Measurements from ENCODE around the gene MTFR1L. TPM values are rescaled to one million over a fixed set of nuclear protein-coding genes. Genes with fewer than 3 reads are reported as not detected.

The MTFR1L gene
- total RNA-seq, 1 donor from 2014 or later, result 15.0 TPM

DNA sequence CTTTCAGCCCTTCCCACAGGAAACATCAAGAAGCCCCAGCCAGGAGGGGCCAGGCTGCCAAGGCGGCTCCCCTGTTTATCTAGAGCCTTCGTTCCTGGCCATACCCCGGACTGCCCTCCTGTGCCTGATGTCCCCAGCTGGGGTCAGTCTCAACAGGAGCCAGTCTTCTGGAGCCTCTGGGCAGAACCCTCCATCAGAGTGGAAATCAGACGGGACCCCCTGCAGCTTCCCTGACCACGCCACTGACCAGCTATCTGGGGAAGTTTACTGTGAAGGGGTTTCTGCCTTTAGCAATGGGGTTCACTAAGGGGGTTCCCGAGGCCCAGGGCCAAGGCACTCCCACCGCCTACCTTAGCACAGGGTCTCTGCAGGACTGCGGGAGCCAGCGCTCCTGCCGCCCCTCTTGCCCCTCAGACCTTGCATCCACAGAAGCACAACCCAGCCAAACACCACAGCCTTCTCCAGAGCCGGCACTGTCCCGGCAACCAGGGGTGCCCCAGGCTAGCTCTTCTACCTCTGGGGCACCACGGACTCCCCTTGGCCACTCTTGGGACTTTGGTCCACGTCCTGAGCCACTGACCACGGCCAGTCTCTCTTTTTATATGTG is 3.5 kb upstream of the MTFR1L start:
- DNase-seq (ENCODE audit: low read depth) (no peak), FAIRE-seq (no peak)
- no peak overlapping the region for H3K4me3 ChIP-seq (ENCODE audit: low read depth, low read length)
- TF ChIP-seq, protein P1, sequence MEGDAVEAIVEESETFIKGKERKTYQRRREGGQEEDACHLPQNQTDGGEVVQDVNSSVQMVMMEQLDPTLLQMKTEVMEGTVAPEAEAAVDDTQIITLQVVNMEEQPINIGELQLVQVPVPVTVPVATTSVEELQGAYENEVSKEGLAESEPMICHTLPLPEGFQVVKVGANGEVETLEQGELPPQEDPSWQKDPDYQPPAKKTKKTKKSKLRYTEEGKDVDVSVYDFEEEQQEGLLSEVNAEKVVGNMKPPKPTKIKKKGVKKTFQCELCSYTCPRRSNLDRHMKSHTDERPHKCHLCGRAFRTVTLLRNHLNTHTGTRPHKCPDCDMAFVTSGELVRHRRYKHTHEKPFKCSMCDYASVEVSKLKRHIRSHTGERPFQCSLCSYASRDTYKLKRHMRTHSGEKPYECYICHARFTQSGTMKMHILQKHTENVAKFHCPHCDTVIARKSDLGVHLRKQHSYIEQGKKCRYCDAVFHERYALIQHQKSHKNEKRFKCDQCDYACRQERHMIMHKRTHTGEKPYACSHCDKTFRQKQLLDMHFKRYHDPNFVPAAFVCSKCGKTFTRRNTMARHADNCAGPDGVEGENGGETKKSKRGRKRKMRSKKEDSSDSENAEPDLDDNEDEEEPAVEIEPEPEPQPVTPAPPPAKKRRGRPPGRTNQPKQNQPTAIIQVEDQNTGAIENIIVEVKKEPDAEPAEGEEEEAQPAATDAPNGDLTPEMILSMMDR (IDR thresholded peaks at IDR 0.05; ENCODE audit: insufficient read depth, low read length, severe bottlenecking), result no peak
- no peaks in the 10 kb centered on the region for H3K27me3 ChIP-seq (ENCODE audit: control insufficient read depth, insufficient read depth, low read length)
- peaks cover 14% of the 10 kb centered on the region for H3K36me3 ChIP-seq (ENCODE audit: control insufficient read depth, insufficient read depth, low read length)

DNA sequence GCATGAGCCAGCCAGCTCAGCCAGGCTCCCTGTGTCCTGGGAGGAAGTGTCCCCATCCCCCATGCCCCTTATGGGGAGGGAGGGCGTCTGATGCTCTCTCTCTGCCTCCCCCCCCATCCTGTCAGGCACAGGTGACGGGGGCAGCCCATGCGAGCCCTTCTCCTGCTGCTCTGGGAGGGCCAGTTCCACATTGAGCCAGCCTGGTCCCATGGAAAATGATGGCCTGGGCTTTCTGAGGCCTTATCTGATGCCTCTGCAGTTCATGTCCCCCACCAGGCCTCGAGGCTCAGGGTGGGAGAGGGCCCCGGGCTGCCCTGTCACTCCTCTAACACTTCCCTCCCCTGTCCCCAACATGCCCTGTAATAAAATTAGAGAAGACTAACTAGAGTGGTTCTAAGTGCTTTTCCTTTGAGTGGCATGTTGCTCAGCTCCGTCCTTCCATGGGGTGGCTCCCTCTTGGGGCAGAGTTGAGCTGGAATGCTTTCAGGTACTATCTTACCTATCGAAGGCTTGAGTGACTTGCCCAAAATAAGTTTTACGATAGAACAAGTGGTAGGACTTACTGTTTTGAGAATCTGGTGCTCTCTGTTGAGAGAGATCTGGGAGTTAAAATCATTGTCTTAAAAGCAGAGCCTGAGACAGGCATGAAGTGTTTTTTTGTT is 1.8 kb upstream of the MTFR1L start:
- TF ChIP-seq, protein P1 (IDR thresholded peaks at IDR 0.05; ENCODE audit: insufficient read depth, low read length, severe bottlenecking), result peak; percentile 52
- H3K4me3 ChIP-seq (ENCODE audit: low read depth, low read length), result no peak overlapping the region
- DNase-seq (ENCODE audit: low read depth), result peak; percentile 46
- H3K27me3 ChIP-seq (ENCODE audit: control insufficient read depth, insufficient read depth, low read length), result no peaks in the 10 kb centered on the region
- peaks cover 9% of the 10 kb centered on the region for H3K36me3 ChIP-seq (ENCODE audit: control insufficient read depth, insufficient read depth, low read length)
- FAIRE-seq, result peak; percentile 58

DNA sequence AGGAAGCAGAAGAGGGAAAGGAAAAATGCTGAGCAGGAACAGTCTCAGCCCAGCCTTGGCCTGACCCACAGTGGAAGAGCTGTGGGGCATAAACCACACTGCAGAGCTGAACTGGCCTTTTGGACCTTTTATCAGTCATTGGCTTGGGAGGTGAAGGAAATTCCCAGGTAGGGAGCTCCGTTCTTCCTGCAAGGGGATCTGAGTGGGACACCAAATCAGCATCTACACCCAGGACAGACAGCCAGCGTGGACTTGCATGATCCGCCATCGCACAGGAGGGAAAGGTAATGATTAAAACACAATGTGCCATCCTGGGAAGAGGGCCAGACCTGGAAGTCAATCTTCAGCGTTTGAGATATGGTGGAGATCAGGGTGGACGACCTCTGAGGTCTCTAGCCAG is 1.2 kb upstream of the MTFR1L start:
- Histone ChIP-seq H3K27me3 (ENCODE audit: control insufficient read depth, insufficient read depth, low read length) (no peaks in the 10 kb centered on the region), H3K36me3 (ENCODE audit: control insufficient read depth, insufficient read depth, low read length) (peaks cover 10% of the 10 kb centered on the region), H3K4me3 (ENCODE audit: low read depth, low read length) (no peak overlapping the region)
- DNase-seq (ENCODE audit: low read depth) (no peak), FAIRE-seq (no peak)
- TF ChIP-seq, protein P1 (IDR thresholded peaks at IDR 0.05; ENCODE audit: insufficient read depth, low read length, severe bottlenecking), result no peak

DNA sequence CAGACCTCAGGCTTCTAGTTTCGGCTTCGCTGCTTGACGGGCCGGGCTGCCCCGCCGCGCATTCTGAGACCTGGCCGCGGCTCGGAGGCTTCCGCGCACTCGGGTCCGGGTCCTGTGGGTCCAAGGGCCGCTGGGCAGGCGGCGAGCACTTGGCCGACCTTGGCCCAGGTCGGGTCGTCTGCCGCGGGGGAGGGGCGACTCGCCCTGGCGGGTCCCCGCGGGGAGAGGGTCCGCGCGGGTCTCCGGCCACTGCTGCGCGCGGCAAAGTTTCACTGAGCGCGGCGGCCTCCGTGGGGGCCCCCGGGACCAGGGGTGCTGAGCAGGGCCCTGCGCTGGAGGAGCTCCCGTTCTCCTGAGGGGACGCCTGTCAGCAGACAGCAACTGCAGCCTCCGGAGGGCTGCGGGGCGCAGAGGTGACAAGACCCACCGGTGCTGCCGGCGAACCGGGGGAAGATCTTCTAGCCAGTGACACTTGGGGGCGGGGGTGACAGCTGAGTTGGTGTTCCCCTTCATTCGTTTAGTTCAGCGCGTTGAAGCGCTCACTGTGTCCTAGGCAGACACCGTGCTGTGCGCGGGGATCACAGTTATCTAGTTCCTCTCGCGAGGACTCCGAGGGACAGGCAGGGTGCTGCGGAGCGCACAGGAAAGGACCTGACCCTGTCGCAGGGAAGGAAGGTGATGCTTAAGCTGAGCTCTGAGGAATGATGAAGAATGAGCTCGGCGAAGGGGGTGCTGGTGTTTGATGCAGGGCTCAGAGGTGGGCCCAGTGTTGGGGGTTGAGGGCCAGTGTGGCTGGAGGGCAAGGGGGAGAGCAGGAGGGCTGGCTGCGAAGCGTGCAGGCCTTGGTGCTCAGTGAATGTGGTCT is 725 bp downstream of the MTFR1L start:
- Histone ChIP-seq H3K27me3 (ENCODE audit: control insufficient read depth, insufficient read depth, low read length) (no peaks in the 10 kb centered on the region), H3K36me3 (ENCODE audit: control insufficient read depth, insufficient read depth, low read length) (peaks cover 3% of the 10 kb centered on the region), H3K4me3 (ENCODE audit: low read depth, low read length) (peak overlapping the region; percentile 84)
- FAIRE-seq (peak; percentile 32), DNase-seq (ENCODE audit: low read depth) (peak; percentile 70)
- TF ChIP-seq, protein P1 (IDR thresholded peaks at IDR 0.05; ENCODE audit: insufficient read depth, low read length, severe bottlenecking), result no peak

DNA sequence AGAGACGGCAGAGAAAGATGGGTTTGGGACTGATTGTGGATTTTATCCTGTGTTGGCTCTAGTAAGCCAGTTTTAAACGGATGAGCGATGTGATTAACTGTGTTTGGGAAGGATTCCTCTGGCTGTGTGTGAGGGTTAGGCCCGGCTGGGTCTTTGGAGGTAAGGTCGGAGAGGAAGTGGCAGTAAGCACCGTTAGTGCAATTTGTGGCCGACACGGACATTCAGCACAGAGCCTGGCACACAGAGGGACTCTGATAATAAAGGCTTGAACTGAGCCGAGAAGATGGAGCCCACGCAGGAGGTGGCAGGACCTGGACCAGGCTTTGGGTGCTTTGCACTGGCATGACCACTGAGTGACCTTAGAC is 1.3 kb downstream of the MTFR1L start:
- TF ChIP-seq, protein P1 (IDR thresholded peaks at IDR 0.05; ENCODE audit: insufficient read depth, low read length, severe bottlenecking), result no peak
- Histone ChIP-seq H3K27me3 (ENCODE audit: control insufficient read depth, insufficient read depth, low read length) (no peaks in the 10 kb centered on the region), H3K36me3 (ENCODE audit: control insufficient read depth, insufficient read depth, low read length) (peaks cover 3% of the 10 kb centered on the region), H3K4me3 (ENCODE audit: low read depth, low read length) (peak overlapping the region; percentile 84)
- no peak for DNase-seq (ENCODE audit: low read depth)
- no peak for FAIRE-seq

Data from bronchial epithelial cell (primary cell).